ENCODE measurements around the gene BCKDHB. TPM values are rescaled to one million over a fixed set of nuclear protein-coding genes. Genes with fewer than 3 reads are reported as not detected.

BCKDHB gene
- total and polyA plus RNA-seq, 2 donors = 13.8 to 43.7 TPM

DNA sequence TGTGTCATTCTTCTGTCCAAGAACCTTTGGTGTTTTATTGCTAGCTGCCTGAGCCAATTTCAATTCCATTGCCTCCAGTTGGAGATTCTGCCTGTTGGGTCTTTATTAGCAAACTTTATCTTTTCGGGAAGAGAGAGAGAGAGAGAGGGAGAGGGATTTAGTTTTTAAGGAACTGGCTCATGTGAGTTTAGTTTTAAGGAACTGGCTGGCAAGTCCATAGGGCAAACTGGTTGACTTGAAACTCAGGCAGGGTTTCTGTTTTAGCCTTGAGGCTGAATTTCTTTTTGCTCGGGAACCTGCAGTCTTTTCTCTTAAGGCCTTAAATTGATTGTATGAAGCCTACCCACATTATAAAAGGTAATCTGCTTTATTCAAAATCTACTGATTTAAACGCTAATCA is 23.0 kb downstream of the BCKDHB start:
- WGBS = 94% methylated on average over 3 of the region's 3 CpGs
- no peaks in the 10 kb centered on the region for H3K4me1 ChIP-seq (ENCODE audit: insufficient read depth)
- no peak overlapping the region for H3K27ac ChIP-seq (ENCODE audit: low read depth)
- H3K4me3 ChIP-seq (ENCODE audit: low read depth, low read length) = no peak overlapping the region
- no peaks in the 10 kb centered on the region for H3K36me3 ChIP-seq (ENCODE audit: insufficient read depth)
- no peak for DNase-seq (ENCODE audit: extremely low spot score)

DNA sequence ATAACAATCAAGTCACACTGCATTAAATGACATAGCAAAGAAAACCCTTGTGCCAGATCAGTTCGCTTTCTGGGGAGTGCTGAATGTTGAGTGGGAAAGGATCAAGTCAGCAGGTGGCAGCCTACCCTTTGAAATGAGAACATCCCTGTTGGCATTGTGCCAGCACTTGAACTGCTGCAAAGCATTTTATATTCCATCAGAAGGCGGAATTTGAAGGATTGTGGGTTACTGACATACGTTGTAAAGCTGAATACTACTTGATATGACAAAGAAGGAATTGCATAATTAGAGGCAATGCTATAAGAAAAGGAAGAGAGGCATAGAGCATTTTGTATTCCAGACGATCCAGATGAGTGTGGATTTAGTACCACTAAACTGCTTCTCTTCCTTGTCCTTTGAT is 26.5 kb downstream of the BCKDHB start:
- no peak overlapping the region for H3K27ac ChIP-seq (ENCODE audit: low read depth)
- no peak for DNase-seq (ENCODE audit: extremely low spot score)
- no peak overlapping the region for H3K4me3 ChIP-seq (ENCODE audit: low read depth, low read length)
- H3K36me3 ChIP-seq (ENCODE audit: insufficient read depth) = no peaks in the 10 kb centered on the region
- H3K4me1 ChIP-seq (ENCODE audit: insufficient read depth) = no peaks in the 10 kb centered on the region
- WGBS = 48% methylated on average over 4 of the region's 4 CpGs

DNA sequence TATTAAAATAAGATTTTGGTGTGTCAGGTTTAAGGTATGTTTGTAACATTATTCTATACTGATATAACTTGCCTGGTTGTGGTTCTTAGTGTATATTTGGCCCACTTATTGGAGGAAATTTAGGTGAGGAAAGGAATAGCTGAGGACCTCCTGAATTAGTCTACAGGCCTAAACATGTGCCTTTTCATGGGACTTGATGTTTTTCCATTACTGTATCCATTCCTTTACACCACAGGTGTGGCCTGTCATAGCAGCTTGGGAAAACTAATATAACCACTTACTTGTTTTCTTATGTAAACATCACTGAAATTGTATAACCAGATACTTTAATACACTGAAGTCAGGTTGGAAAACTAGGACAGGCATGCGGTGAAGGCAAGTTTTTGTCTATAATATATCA is 27.6 kb downstream of the BCKDHB start:
- H3K4me1 ChIP-seq (ENCODE audit: insufficient read depth) = no peaks in the 10 kb centered on the region
- H3K4me3 ChIP-seq (ENCODE audit: low read depth, low read length) = no peak overlapping the region
- 98% methylated on average over 1 of the region's 1 CpG for WGBS
- H3K27ac ChIP-seq (ENCODE audit: low read depth) = no peak overlapping the region
- no peaks in the 10 kb centered on the region for H3K36me3 ChIP-seq (ENCODE audit: insufficient read depth)
- no peak for DNase-seq (ENCODE audit: extremely low spot score)

DNA sequence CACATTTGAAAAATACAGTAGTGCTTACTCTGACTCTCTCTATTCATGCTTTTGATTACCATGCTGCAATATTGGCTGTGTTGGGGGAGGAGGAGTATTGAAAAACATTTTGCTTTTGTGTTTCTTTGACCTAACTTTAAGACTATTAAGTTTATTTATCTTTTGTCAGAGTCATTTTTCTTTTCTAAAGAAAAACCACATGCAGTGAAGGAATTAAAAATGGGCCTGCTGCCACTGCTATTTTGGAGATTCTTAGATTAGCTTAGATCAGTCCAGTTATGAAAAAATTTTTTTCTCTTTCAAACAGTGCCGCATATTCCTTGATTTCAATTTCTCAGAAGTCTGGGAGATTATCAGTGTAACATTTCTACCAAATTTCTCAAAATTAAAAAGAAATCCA is 36.1 kb downstream of the BCKDHB start:
- 28% methylated on average over 1 of the region's 1 CpG for WGBS
- H3K36me3 ChIP-seq (ENCODE audit: insufficient read depth) = no peaks in the 10 kb centered on the region
- no peak overlapping the region for H3K4me3 ChIP-seq (ENCODE audit: low read depth, low read length)
- no peak overlapping the region for H3K27ac ChIP-seq (ENCODE audit: low read depth)
- no peaks in the 10 kb centered on the region for H3K4me1 ChIP-seq (ENCODE audit: insufficient read depth)
- DNase-seq (ENCODE audit: extremely low spot score) = no peak

DNA sequence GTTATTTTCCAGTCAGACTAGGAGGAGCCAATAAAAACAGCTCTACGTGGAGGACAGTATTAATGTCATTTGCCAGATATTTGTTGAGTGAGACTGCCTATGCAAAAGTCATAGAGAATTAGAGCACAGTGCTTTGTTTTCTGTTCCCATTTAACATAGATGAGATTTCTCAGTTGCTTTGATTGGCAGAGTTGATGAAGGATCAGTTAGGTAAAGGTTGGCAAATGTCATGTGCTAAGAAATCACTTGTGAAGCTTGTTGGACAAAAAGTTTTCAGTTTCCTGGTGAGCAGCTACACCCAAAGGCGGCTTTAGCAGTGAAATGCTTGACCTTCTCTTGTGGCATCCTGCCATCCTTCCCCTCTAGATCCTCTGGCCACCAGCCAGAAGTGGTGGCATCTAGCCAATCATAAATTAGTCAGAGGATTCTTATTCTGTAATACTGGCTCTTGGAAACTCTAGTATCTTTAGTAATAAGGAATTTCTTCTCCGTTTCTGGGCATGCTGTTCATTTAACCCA is 37.0 kb downstream of the BCKDHB start:
- Histone ChIP-seq H3K4me3 (ENCODE audit: low read depth, low read length) (no peak overlapping the region), H3K36me3 (ENCODE audit: insufficient read depth) (no peaks in the 10 kb centered on the region), H3K27ac (ENCODE audit: low read depth) (no peak overlapping the region), H3K4me1 (ENCODE audit: insufficient read depth) (no peaks in the 10 kb centered on the region)
- 10% methylated on average over 3 of the region's 3 CpGs for WGBS
- peak; percentile 8 for DNase-seq (ENCODE audit: extremely low spot score)

DNA sequence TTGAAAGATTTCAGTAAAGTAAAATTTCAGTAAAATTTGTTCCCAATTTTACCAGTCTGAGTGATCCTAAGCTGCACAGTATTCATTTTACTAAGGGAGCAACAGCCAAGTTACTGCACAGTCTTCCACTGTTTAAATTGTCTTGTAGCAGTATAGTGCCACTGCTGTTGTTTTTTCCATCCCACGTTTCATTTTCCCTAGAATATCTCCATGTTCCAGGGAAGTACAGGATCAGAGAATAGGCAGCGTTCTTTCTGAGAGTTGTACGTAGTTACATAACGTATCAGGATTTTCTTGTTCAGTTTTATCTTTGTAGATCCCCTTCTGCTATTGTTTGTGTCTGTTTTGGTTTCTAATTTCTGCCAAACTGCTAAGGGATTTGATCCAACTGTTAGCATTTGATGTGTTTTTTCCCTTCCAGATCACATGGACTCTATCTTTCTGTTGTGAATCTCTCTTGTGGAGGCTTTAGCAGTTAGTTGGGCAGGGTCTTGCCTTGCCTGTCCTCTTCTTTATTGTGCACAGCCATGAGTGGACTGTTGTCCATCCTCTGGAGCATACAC is 38.4 kb downstream of the BCKDHB start:
- DNase-seq (ENCODE audit: extremely low spot score) = no peak
- Histone ChIP-seq H3K27ac (ENCODE audit: low read depth) (no peak overlapping the region), H3K4me1 (ENCODE audit: insufficient read depth) (no peaks in the 10 kb centered on the region), H3K36me3 (ENCODE audit: insufficient read depth) (no peaks in the 10 kb centered on the region), H3K4me3 (ENCODE audit: low read depth, low read length) (no peak overlapping the region)
- WGBS = 25% methylated on average over 4 of the region's 4 CpGs

DNA sequence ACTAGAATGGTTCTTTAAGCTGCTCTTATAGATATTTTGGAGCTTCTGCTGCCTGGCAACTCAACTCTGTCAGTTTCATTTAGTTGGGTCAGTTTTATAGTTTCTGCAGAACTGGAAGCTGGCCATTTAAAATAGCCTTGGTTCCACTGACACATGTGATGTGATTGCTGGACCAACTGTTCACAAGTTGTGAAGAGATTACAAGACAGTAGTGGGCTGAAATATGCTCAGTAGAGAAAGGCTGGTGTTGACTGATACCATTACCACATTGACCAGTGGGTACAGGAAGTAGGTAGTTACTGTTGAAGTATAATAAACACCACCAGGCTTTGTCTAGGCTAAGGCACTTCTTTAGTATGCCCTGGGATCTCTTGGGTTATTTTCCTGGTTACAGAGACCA is 39.0 kb downstream of the BCKDHB start:
- H3K4me1 ChIP-seq (ENCODE audit: insufficient read depth) = no peaks in the 10 kb centered on the region
- H3K4me3 ChIP-seq (ENCODE audit: low read depth, low read length) = no peak overlapping the region
- H3K36me3 ChIP-seq (ENCODE audit: insufficient read depth) = no peaks in the 10 kb centered on the region
- no peak overlapping the region for H3K27ac ChIP-seq (ENCODE audit: low read depth)
- no peak for DNase-seq (ENCODE audit: extremely low spot score)

DNA sequence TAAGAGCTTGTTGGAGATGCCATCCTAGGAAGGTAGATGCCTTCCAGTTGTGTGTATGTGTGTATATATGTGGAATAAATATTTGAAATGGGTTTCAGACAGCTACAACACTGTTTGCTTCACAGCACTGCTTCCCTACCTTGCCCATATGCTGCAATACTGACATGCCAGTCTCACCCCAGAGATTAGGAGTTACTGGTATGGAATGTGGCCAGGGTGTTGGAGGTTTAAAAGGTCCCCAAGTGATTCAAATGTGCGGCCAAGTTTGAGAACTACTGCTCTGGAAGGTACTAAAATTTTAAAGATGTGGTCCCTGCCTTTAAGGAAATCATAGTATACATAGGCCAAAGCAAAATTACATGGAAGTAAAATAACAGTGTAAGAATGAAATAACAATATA is 39.5 kb downstream of the BCKDHB start:
- no peak overlapping the region for H3K27ac ChIP-seq (ENCODE audit: low read depth)
- H3K4me1 ChIP-seq (ENCODE audit: insufficient read depth) = no peaks in the 10 kb centered on the region
- no peak overlapping the region for H3K4me3 ChIP-seq (ENCODE audit: low read depth, low read length)
- no peak for DNase-seq (ENCODE audit: extremely low spot score)
- 89% methylated on average over 1 of the region's 1 CpG for WGBS
- no peaks in the 10 kb centered on the region for H3K36me3 ChIP-seq (ENCODE audit: insufficient read depth)

DNA sequence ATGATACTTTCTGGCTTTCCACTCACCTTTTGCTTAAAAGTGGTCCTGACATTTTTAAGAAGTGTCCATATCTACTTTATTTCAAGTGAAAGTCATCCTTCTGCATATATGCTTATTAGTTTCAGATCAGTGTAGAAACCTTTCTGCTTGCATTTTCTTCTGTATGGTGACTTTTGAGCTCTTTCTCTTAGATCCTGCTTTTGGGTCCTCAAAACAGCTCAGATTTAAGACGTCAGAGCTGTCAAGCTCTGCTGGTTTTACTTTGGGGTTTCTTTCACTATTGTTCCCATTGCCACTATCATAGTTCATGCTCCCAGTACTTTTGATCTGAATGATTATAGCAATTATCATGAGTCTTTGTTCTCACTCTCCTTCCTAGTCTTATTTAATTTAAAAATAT is 41.7 kb downstream of the BCKDHB start:
- H3K36me3 ChIP-seq (ENCODE audit: insufficient read depth) = peaks cover 1% of the 10 kb centered on the region
- H3K27ac ChIP-seq (ENCODE audit: low read depth) = no peak overlapping the region
- WGBS = 93% methylated on average over 1 of the region's 1 CpG
- no peaks in the 10 kb centered on the region for H3K4me1 ChIP-seq (ENCODE audit: insufficient read depth)
- no peak overlapping the region for H3K4me3 ChIP-seq (ENCODE audit: low read depth, low read length)
- DNase-seq (ENCODE audit: extremely low spot score) = no peak

DNA sequence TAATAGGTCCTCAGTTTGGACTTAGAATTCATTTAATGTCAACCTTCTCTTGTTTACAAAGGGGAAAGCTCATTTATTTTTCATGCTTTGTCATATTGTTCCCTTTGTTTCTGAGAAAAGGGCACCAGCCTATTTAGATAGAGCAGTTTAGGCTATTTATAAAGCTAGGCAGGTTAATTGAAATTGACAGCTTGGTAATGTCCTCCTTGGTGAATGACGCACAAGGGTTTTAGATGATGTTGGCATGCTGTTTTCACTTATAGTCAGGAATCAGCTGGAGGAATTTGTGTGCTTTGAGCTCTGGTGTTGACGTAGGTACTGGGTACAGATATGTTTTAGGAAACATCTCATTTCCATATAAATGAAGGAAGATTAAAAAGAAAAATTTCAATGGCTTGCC is 45.2 kb downstream of the BCKDHB start:
- Histone ChIP-seq H3K4me1 (ENCODE audit: insufficient read depth) (no peaks in the 10 kb centered on the region), H3K36me3 (ENCODE audit: insufficient read depth) (peaks cover 1% of the 10 kb centered on the region), H3K4me3 (ENCODE audit: low read depth, low read length) (no peak overlapping the region), H3K27ac (ENCODE audit: low read depth) (no peak overlapping the region)
- WGBS = 94% methylated on average over 2 of the region's 2 CpGs
- DNase-seq (ENCODE audit: extremely low spot score) = no peak

DNA sequence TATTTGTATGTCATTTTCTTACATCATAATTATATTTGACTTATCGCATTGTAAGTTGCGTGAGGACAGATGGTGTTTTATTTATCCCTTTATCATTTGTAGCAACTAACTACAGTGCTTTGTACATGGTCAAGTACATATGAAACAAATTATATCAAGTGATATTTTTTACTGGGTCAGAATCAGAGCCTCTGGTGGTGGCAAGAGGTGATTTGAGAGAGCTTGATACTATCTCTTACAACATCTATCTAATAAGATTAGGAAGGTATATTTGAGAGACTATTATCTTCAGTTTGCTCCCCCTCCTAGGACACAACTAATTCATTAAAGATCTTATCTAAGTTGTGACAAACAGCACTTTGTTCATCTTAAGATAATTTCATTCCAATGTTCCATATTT is 47.7 kb downstream of the BCKDHB start:
- no peak overlapping the region for H3K27ac ChIP-seq (ENCODE audit: low read depth)
- H3K4me1 ChIP-seq (ENCODE audit: insufficient read depth) = no peaks in the 10 kb centered on the region
- H3K4me3 ChIP-seq (ENCODE audit: low read depth, low read length) = no peak overlapping the region
- no peak for DNase-seq (ENCODE audit: extremely low spot score)
- 98% methylated on average over 2 of the region's 2 CpGs for WGBS
- H3K36me3 ChIP-seq (ENCODE audit: insufficient read depth) = peaks cover 1% of the 10 kb centered on the region

DNA sequence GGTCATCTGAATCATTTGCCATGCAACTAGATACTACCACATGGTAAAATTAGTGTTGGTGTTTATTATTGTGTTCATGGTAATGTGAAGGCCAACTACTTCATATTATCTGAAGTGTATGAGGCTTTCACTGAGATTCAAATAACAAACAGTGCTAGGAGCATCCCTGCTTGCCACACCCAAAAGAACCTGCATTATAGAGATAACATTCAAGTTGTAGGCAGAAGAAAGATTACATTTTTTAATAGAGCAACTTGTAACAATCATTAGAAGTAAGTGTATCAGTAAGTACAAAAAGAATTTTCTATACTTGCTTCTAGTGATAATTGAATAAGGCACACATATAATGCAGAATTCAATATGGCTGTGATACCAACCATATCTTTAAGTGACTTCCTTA is 49.8 kb downstream of the BCKDHB start:
- DNase-seq (ENCODE audit: extremely low spot score) = no peak
- no peak overlapping the region for H3K4me3 ChIP-seq (ENCODE audit: low read depth, low read length)
- no peaks in the 10 kb centered on the region for H3K4me1 ChIP-seq (ENCODE audit: insufficient read depth)
- H3K27ac ChIP-seq (ENCODE audit: low read depth) = no peak overlapping the region
- peaks cover 1% of the 10 kb centered on the region for H3K36me3 ChIP-seq (ENCODE audit: insufficient read depth)

DNA sequence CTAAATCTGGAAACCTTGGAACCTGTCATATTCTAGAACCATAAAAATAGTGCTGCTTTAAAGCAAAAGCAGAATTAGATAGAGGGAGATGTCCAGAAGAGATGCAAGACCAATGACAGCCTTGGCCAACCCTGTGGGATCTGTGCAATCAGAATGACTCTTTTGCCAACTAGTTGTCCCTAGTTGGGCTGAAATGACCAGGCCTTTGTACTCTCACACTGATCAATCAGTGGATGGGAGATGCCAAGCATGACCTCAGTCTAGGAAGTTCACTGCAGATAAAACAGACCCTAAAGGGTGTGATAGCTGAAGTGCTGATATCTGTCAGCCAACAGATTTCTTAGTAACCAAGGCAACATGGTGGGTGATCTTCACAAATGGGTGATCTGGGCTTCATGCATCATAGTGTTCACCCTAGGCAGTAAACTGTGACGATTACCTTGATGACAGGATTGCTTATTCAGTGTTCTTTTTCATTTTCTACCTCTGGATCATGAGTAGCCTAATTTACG is 52.1 kb downstream of the BCKDHB start:
- 90% methylated on average over 2 of the region's 2 CpGs for WGBS

DNA sequence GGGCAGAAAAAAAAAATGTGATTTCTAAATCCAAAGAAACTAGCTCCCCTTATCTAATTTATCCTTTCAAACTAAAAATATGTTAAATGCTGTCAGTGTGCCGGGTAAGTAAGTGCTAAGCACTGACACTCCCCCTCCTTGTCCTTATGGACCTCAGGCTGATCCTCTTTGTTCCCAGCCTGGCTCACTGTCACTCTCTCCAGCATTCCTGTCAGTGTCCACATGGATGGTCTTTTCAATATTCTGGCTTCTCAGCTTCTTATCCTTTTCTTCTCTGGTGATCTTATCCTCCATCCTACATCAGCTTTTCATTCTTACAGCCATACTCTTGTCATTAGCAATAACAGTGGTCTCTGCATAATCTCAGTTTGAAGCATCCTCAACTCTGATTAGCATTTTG is 55.0 kb downstream of the BCKDHB start:
- no peak for DNase-seq (ENCODE audit: extremely low spot score)
- Histone ChIP-seq H3K36me3 (ENCODE audit: insufficient read depth) (no peaks in the 10 kb centered on the region), H3K4me3 (ENCODE audit: low read depth, low read length) (no peak overlapping the region), H3K4me1 (ENCODE audit: insufficient read depth) (no peaks in the 10 kb centered on the region), H3K27ac (ENCODE audit: low read depth) (no peak overlapping the region)
- WGBS = 96% methylated on average over 1 of the region's 1 CpG

More for the DNA sequence above, 52.1 kb downstream of the BCKDHB start:
- DNase-seq (ENCODE audit: extremely low spot score) = no peak
- no peaks in the 10 kb centered on the region for H3K4me1 ChIP-seq (ENCODE audit: insufficient read depth)
- H3K36me3 ChIP-seq (ENCODE audit: insufficient read depth) = no peaks in the 10 kb centered on the region
- H3K4me3 ChIP-seq (ENCODE audit: low read depth, low read length) = no peak overlapping the region
- no peak overlapping the region for H3K27ac ChIP-seq (ENCODE audit: low read depth)

DNA sequence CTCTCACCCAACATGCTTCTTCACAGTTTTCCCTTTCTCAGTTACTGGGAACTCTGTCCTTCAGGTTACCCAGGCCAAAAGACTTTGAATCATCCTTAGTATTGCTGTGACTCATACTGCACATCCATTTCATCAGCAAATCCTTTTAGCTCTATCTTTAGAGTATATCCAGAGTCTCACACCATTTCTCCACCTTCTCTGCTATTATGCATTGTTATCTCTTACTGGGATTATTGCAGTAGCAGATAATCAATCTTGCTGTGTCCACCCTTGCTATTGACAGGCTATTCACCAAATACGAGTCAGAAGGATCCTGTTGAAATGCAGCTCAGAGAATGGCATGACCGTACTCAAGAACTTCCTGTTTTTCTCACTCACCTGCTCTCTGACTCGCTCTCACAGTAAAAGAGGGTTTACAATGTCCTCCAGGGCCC is 57.3 kb downstream of the BCKDHB start:
- Histone ChIP-seq H3K4me1 (ENCODE audit: insufficient read depth) (no peaks in the 10 kb centered on the region), H3K4me3 (ENCODE audit: low read depth, low read length) (no peak overlapping the region), H3K27ac (ENCODE audit: low read depth) (no peak overlapping the region), H3K36me3 (ENCODE audit: insufficient read depth) (peaks cover 3% of the 10 kb centered on the region)
- WGBS = 79% methylated on average over 3 of the region's 3 CpGs
- DNase-seq (ENCODE audit: extremely low spot score) = no peak
